HEK293 (cell line): Measurements from ENCODE around the gene DNMT3B.

Experiments
- CTCF ChIA-PET: fragments of 350-600 bp; formaldehyde crosslinking; extraction: SDS; loops from one replicate; lab custom pipeline; 2021; ENCODE audit warnings: antibody characterized with exemption; lab: Yijun Ruan, JAX
- POLR2A ChIA-PET: fragments of 300-600 bp; formaldehyde crosslinking; extraction: SDS; loops from one replicate; lab custom pipeline; 2020; ENCODE audit warnings: antibody characterized with exemption, inconsistent platforms; lab: Yijun Ruan, JAX
- H3K27ac ChIP-seq: fragments of 200-500 bp; sonication (Bioruptor generic); 2 replicates; pipeline ENCODE4 v1.5.1; 2014; ENCODE audit warnings: low read depth, low read length, control low read depth, inconsistent platforms; ENCODE audit errors: extremely low read depth
- H3K36me3 ChIP-seq, 2 experiments: fragments of 200-500 bp in 1 of 2; sonication (Bioruptor generic) in 1 of 2; 1 replicate in 1 of 2; 2 replicates in 1 of 2; pipeline ENCODE4 v1.5.1; 2014 to 2017; ENCODE audit warnings: inconsistent platforms in 2 of 2, low read length in 2 of 2; ENCODE audit not compliant: control insufficient read depth in 2 of 2, insufficient read depth in 1 of 2
- H3K4me1 ChIP-seq: fragments of 200-500 bp; sonication (Bioruptor generic); 2 replicates; pipeline ENCODE4 v1.5.1; 2014; ENCODE audit warnings: mild to moderate bottlenecking, low read length, inconsistent platforms; ENCODE audit not compliant: control insufficient read depth, insufficient read depth
- H3K4me3 ChIP-seq: 2 replicates; pipeline ENCODE4 v1.5.1; 2011; ENCODE audit warnings: low read depth, mild to moderate bottlenecking, control low read depth, low read length, moderate library complexity
- H3K9me3 ChIP-seq: fragments of 200-500 bp; sonication (Bioruptor generic); 2 replicates; pipeline ENCODE4 v1.5.1; 2014; ENCODE audit warnings: low read depth, low read length, inconsistent platforms; ENCODE audit not compliant: control insufficient read depth, insufficient read depth
- KLF17 ChIP-seq: fragments of 450-650 bp; formaldehyde crosslinking; IDR thresholded peaks from 2 replicates; pipeline ENCODE4 v1.5.1; 2016; ENCODE audit warnings: missing biosample characterization, missing genetic modification characterization
- MEIS1 ChIP-seq: sonication (generic); formaldehyde crosslinking; IDR thresholded peaks from 2 replicates; pipeline ENCODE4 v1.8.1; 2022; ENCODE audit warnings: missing genetic modification reagents, mild to moderate bottlenecking, borderline replicate concordance
- PRDM1 ChIP-seq: fragments of 450-650 bp; formaldehyde crosslinking; IDR thresholded peaks from 2 replicates; pipeline ENCODE4; 2016; ENCODE audit warnings: missing biosample characterization, missing genetic modification characterization
- SALL2 ChIP-seq: fragments of 450-650 bp; formaldehyde crosslinking; IDR thresholded peaks from 2 replicates; pipeline ENCODE4 v1.5.0; 2017; ENCODE audit warnings: missing biosample characterization, mild to moderate bottlenecking, missing genetic modification characterization, borderline replicate concordance
- SCRT1 ChIP-seq: fragments of 450-650 bp; formaldehyde crosslinking; IDR thresholded peaks from 2 replicates; pipeline ENCODE4 v1.5.1; 2016; ENCODE audit warnings: missing biosample characterization, missing genetic modification characterization, borderline replicate concordance
- SCRT2 ChIP-seq: fragments of 450-650 bp; formaldehyde crosslinking; IDR thresholded peaks from 2 replicates; pipeline ENCODE4 v1.5.1; 2016; ENCODE audit warnings: missing biosample characterization, missing genetic modification characterization
- SP7 ChIP-seq: fragments of 450-650 bp; formaldehyde crosslinking; IDR thresholded peaks from 2 replicates; pipeline ENCODE4 v1.5.1; 2016; ENCODE audit warnings: missing biosample characterization, missing genetic modification characterization
- WT1 ChIP-seq: fragments of 450-650 bp; formaldehyde crosslinking; IDR thresholded peaks from 2 replicates; pipeline ENCODE4 v1.5.1; 2016; ENCODE audit warnings: missing biosample characterization, missing genetic modification characterization
- YY2 ChIP-seq: fragments of 450-650 bp; formaldehyde crosslinking; IDR thresholded peaks from 2 replicates; pipeline ENCODE4 v1.5.1; 2016; ENCODE audit warnings: missing biosample characterization, missing genetic modification characterization
- ZBTB48 ChIP-seq: fragments of 450-650 bp; formaldehyde crosslinking; IDR thresholded peaks from 2 replicates; pipeline ENCODE4 v1.5.1; 2016; ENCODE audit warnings: missing biosample characterization, missing genetic modification characterization
- ZNF140 ChIP-seq: fragments of 450-650 bp; formaldehyde crosslinking; IDR thresholded peaks from 2 replicates; pipeline ENCODE4 v1.5.1; 2016; ENCODE audit warnings: missing biosample characterization, missing genetic modification characterization
- ZNF155 ChIP-seq: fragments of 450-650 bp; formaldehyde crosslinking; IDR thresholded peaks from 2 replicates; pipeline ENCODE4 v1.5.1; 2016; ENCODE audit warnings: missing biosample characterization, missing genetic modification characterization
- ZNF239 ChIP-seq: fragments of 450-650 bp; formaldehyde crosslinking; IDR thresholded peaks from 2 replicates; pipeline ENCODE4 v1.5.1; 2016; ENCODE audit warnings: missing biosample characterization, missing genetic modification characterization
- ZNF600 ChIP-seq: fragments of 450-650 bp; formaldehyde crosslinking; IDR thresholded peaks from 2 replicates; pipeline ENCODE4 v1.5.1; 2016; ENCODE audit warnings: missing biosample characterization, missing genetic modification characterization
- ZNF629 ChIP-seq: fragments of 450-650 bp; formaldehyde crosslinking; IDR thresholded peaks from 2 replicates; pipeline ENCODE4 v1.5.1; 2017; ENCODE audit warnings: missing biosample characterization, missing genetic modification characterization
- ZNF658 ChIP-seq: fragments of 450-650 bp; formaldehyde crosslinking; IDR thresholded peaks from 2 replicates; pipeline ENCODE4; 2016; ENCODE audit warnings: missing biosample characterization, missing genetic modification characterization
- ZNF664 ChIP-seq: fragments of 450-650 bp; formaldehyde crosslinking; IDR thresholded peaks from 2 replicates; pipeline ENCODE4 v1.5.1; 2016; ENCODE audit warnings: missing biosample characterization, missing genetic modification characterization
- ZNF747 ChIP-seq: fragments of 450-650 bp; formaldehyde crosslinking; IDR thresholded peaks from 2 replicates; pipeline ENCODE4 v1.5.1; 2016; ENCODE audit warnings: missing biosample characterization, missing genetic modification characterization
- TF ChIP-seq, protein P1 (sequence below): fragments of 450-650 bp; formaldehyde crosslinking; IDR thresholded peaks from 2 replicates; pipeline ENCODE4 v1.5.1; 2016; ENCODE audit warnings: missing biosample characterization, missing genetic modification characterization
- TF ChIP-seq, protein P2 (sequence below): fragments of 450-650 bp; formaldehyde crosslinking; IDR thresholded peaks from 2 replicates; pipeline ENCODE4 v1.5.1; 2017; ENCODE audit warnings: missing biosample characterization, missing genetic modification characterization
- TF ChIP-seq, protein P3 (sequence below): fragments of 450-650 bp; formaldehyde crosslinking; IDR thresholded peaks from 2 replicates; pipeline ENCODE4 v1.5.1; 2016; ENCODE audit warnings: missing biosample characterization, missing genetic modification characterization

The DNMT3B gene

GRCh38 chr20:32751293-32751692 lies 10.9 kb upstream of the DNMT3B start (continued):
- TF ChIP-seq YY2 (tag by site-specific recombination): no peak
- TF ChIP-seq KLF17 (tag by site-specific recombination): no peak
- TF ChIP-seq ZNF155: no peak
- TF ChIP-seq, all 188 proteins: peak for 0

DNA sequence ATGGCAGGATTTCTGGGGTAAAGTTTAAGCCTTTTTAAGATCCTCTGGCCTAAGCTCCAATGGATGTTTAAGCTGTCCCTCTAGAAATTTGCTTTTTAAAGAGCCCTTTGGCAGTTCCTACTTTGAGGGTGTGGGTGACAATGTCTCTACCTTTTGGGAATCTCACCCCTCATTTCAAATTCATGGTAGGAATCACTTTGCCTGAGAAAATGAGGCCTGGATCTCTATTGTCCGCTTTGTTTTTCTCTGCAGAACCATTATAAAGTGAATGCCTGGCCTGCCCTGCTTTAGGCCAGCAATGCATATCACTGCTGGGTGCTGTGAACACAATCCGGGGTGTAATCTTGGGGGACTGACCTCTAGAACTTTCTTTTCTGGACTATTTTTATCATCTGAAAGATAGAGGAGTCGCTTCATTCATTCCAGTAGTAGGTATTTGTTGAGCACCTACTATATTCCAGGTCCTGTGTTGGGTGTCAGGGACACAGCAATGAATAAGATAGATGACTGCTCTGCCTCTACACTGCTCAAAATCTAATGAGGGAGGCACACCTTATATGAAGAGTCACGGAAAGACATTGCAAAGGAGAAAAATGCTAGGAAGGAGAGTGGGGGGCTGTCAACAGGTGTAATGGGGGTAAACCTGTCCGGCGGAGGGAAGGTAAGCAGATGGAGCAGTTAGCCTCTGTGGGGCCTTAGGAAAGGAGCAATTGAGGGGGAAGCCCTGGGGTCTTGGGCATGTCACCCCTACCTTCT lies 10.3 kb upstream of the DNMT3B start:
- POLR2A ChIA-PET: interaction anchor here (1.3 kb wide), 1 partner anchor 11 kb away, joined by 8 read pairs; the partner anchor contains the start of gene DNMT3B
- Histone ChIP-seq H3K4me1 (no peaks in the 10 kb centered on the region), H3K4me3 (no peak overlapping the region)
- CTCF ChIA-PET: interaction anchor here (1.0 kb wide), 1 partner anchor 26 kb away, joined by 5 read pairs; no protein-coding TSS in a partner anchor
- TF ChIP-seq SCRT1: peak; percentile 72
- TF ChIP-seq ZNF140 (tag by site-specific recombination): no peak
- peak; percentile 94 for TF ChIP-seq SCRT2 (tag by site-specific recombination)
- peak; percentile 91 for TF ChIP-seq ZNF664 (tag by site-specific recombination)
- TF ChIP-seq, all 188 proteins: peak for 3
- Histone ChIP-seq H3K36me3 (no peaks in the 10 kb centered on the region), H3K27ac (no peak overlapping the region), H3K9me3 (no peaks in the 10 kb centered on the region)

- H3K4me1 ChIP-seq: no peaks in the 10 kb centered on the region
These were observed 9.5 kb upstream of the DNMT3B start for GRCh38 chr20:32752458-32753250.

More at GRCh38 chr20:32752458-32753250, 9.5 kb upstream of the DNMT3B start:
- ChIA-PET CTCF (interaction anchor here (1.0 kb wide), 1 partner anchor 25 kb away, joined by 5 read pairs; no protein-coding TSS in a partner anchor), POLR2A (interaction anchor here (1.3 kb wide), 1 partner anchor 10 kb away, joined by 8 read pairs; the partner anchor contains the start of gene DNMT3B)
- Histone ChIP-seq H3K4me3 (no peak overlapping the region), H3K27ac (no peak overlapping the region), H3K36me3 (no peaks in the 10 kb centered on the region), H3K9me3 (no peaks in the 10 kb centered on the region)
- TF ChIP-seq MEIS1 (CRISPR knock-in tag): no peak
- TF ChIP-seq PRDM1: peak; percentile 61; the same call in 1 of the 2 replicates
- TF ChIP-seq SALL2 (tag by site-specific recombination): no peak
- TF ChIP-seq ZNF239: no peak
- TF ChIP-seq ZNF747: no peak
- TF ChIP-seq WT1 (tag by site-specific recombination): no peak
- TF ChIP-seq, protein P1, sequence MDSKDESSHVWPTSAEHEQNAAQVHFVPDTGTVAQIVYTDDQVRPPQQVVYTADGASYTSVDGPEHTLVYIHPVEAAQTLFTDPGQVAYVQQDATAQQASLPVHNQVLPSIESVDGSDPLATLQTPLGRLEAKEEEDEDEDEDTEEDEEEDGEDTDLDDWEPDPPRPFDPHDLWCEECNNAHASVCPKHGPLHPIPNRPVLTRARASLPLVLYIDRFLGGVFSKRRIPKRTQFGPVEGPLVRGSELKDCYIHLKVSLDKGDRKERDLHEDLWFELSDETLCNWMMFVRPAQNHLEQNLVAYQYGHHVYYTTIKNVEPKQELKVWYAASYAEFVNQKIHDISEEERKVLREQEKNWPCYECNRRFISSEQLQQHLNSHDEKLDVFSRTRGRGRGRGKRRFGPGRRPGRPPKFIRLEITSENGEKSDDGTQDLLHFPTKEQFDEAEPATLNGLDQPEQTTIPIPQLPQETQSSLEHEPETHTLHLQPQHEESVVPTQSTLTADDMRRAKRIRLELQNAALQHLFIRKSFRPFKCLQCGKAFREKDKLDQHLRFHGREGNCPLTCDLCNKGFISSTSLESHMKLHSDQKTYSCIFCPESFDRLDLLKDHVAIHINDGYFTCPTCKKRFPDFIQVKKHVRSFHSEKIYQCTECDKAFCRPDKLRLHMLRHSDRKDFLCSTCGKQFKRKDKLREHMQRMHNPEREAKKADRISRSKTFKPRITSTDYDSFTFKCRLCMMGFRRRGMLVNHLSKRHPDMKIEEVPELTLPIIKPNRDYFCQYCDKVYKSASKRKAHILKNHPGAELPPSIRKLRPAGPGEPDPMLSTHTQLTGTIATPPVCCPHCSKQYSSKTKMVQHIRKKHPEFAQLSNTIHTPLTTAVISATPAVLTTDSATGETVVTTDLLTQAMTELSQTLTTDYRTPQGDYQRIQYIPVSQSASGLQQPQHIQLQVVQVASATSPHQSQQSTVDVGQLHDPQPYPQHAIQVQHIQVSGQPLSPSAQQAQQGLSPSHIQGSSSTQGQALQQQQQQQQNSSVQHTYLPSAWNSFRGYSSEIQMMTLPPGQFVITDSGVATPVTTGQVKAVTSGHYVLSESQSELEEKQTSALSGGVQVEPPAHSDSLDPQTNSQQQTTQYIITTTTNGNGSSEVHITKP (tag by site-specific recombination): 0 out of 2 replicates have a peak, but pooled peaks have one; percentile 21
- TF ChIP-seq, protein P2, sequence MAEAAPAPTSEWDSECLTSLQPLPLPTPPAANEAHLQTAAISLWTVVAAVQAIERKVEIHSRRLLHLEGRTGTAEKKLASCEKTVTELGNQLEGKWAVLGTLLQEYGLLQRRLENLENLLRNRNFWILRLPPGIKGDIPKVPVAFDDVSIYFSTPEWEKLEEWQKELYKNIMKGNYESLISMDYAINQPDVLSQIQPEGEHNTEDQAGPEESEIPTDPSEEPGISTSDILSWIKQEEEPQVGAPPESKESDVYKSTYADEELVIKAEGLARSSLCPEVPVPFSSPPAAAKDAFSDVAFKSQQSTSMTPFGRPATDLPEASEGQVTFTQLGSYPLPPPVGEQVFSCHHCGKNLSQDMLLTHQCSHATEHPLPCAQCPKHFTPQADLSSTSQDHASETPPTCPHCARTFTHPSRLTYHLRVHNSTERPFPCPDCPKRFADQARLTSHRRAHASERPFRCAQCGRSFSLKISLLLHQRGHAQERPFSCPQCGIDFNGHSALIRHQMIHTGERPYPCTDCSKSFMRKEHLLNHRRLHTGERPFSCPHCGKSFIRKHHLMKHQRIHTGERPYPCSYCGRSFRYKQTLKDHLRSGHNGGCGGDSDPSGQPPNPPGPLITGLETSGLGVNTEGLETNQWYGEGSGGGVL (tag by site-specific recombination): peak; percentile 19; the same call in 1 of the 2 replicates
- 0 out of 2 replicates have a peak, but pooled peaks have one; percentile 42 for TF ChIP-seq SP7 (tag by site-specific recombination)
- TF ChIP-seq ZNF629 (tag by site-specific recombination): 0 out of 2 replicates have a peak, but pooled peaks have one; percentile 40
- TF ChIP-seq, protein P3, sequence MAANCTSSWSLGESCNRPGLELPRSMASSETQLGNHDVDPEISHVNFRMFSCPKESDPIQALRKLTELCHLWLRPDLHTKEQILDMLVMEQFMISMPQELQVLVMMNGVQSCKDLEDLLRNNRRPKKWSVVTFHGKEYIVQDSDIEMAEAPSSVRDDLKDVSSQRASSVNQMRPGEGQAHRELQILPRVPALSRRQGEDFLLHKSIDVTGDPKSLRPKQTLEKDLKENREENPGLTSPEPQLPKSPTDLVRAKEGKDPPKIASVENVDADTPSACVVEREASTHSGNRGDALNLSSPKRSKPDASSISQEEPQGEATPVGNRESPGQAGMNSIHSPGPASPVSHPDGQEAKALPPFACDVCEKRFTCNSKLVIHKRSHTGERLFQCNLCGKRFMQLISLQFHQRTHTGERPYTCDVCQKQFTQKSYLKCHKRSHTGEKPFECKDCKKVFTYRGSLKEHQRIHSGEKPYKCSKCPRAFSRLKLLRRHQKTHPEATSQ (tag by site-specific recombination): no peak
- peak; percentile 32; the same call in 1 of the 2 replicates for TF ChIP-seq ZBTB48 (tag by site-specific recombination)
- TF ChIP-seq ZNF600 (tag by site-specific recombination): 0 out of 2 replicates have a peak, but pooled peaks have one; percentile 21
- TF ChIP-seq ZNF658: no peak
